Upper lobe of left lung (tissue), 4 donors: ENCODE measurements around the gene SPATS1.

ENCODE experiments used
- POLR2A ChIP-seq, 4 donors: fragments of 450-650 bp; IDR thresholded peaks; one replicate each; pipeline ENCODE4 v1.5.1; 2016 to 2017; ENCODE audit warnings: antibody characterized with exemption in 4 of 4, mild to moderate bottlenecking in 2 of 4
- POLR2AphosphoS5 ChIP-seq, 2 donors: sonication (generic); formaldehyde crosslinking; IDR thresholded peaks; one replicate each; pipeline ENCODE4 v1.5.1; 2017; ENCODE audit warnings: antibody characterized with exemption in 2 of 2

DNA sequence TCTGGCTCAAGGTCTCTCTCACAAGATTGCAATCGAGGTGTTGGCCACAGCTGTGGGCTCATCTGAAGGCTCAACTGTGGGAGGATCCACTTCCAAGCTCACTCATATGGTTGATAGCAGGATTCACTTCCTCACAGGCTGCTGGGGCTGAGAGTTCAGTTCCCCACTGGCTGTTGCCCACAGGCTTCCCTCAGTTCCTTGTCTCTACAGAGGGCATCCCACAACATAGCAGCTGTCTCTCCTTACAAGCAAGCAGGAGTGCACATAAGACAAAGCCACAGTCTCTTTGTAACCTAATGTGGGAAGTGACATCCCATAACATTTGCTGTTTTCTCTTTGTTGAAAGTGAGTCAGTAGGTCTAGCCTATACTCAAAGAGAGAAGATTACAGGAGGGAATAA is 14.0 kb downstream of the SPATS1 start:
- TF ChIP-seq POLR2A (IDR thresholded peaks at IDR 0.05) (no peak), POLR2AphosphoS5 (IDR thresholded peaks at IDR 0.05) (no peak)
